ENCODE measurements around the gene SYK.
"Not testable (repeated sequence)": the region's sequence is repeated elsewhere in the genome, so short reads cannot be mapped to it uniquely, and the experiment has no call there.

SYK gene

DNA sequence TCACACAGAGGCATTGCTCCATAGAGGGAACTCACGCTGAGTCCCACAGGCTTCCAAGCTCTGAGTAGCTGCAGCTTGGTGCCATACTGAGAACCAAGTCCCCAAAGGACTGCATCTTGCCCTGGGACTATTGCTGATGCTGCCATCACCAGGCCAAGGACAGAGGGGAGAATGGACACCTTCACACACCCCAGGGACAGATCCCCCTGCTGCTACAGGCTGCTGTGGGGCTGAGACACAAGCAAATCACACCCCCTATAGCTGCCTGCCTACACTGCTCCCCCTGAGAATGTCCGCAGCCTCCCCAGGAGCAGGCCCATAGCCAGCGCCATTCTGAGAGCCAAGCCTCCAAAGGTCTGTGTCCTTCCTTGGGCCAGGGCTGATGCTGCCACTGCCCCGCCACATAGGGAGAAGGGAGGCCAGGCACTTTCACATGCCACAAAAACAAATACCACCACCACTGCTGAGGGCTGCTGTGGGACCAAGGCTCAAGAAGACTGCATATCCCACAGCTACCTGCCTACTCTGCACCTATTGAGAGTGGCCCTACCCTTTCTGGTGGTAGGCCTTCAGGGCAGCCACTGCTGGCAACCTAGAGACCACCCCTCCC, 81.5 kb downstream of the SYK start:
- DNase-seq (ENCODE audit: low read depth) = no peak

DNA sequence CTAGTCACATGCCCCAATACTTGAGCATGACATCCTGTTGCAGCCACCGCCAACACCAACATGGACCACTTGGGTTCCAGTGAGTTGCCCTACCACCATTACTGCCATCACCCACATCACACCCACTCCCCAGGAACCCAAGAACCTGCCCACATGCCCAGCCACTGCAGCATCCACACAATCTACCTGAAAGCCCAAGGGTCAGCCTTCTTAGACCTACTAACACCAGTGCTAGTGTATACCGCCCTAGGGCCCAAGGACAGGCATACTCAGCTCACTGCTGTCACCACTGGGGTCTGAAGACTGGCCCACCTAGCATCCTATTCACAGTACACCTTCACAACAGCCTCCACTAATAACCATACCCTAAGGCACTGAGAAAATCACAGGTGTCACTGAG, 82.0 kb downstream of the SYK start:
- Histone ChIP-seq H3K27me3 (replicated peaks; ENCODE audit: control insufficient read depth, insufficient read depth, low read length) (peaks cover 27% of the 10 kb centered on the region), H3K4me1 (ENCODE audit: control insufficient read depth, insufficient read depth, low read length) (no peaks in the 10 kb centered on the region), H3K36me3 (ENCODE audit: control insufficient read depth, insufficient read depth, low read length, severe bottlenecking) (no peaks in the 10 kb centered on the region), H3K9me3 (ENCODE audit: control insufficient read depth, low read length) (peaks cover 6% of the 10 kb centered on the region), H3K9ac (ENCODE audit: low read length) (no peak overlapping the region), H3K4me3 (ENCODE audit: low read length) (no peak overlapping the region)
- DNase-seq (ENCODE audit: low read depth) = no peak

More for the DNA sequence above, 81.5 kb downstream of the SYK start:
- H3K4me3 ChIP-seq (ENCODE audit: low read length) = no peak overlapping the region
- H3K27me3 ChIP-seq (replicated peaks; ENCODE audit: control insufficient read depth, insufficient read depth, low read length) = peaks cover 24% of the 10 kb centered on the region
- H3K36me3 ChIP-seq (ENCODE audit: control insufficient read depth, insufficient read depth, low read length, severe bottlenecking) = no peaks in the 10 kb centered on the region
- H3K4me1 ChIP-seq (ENCODE audit: control insufficient read depth, insufficient read depth, low read length) = no peaks in the 10 kb centered on the region
- no peak overlapping the region for H3K9ac ChIP-seq (ENCODE audit: low read length)
- peaks cover 6% of the 10 kb centered on the region for H3K9me3 ChIP-seq (ENCODE audit: control insufficient read depth, low read length)

DNA sequence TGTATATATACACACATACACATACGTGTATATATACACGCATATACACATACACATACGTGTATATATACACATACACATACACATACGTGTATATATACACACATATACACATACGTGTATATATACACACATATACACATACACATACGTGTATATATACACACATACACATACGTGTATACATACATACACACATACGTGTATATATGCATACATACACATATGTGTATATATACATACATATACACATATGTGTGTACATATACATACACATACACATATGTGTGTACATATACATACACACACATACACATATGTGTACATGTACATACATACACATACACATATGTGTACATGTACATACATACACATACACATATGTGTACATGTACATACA, 82.6 kb downstream of the SYK start:
- H3K36me3 ChIP-seq (ENCODE audit: control insufficient read depth, insufficient read depth, low read length, severe bottlenecking) = no peaks in the 10 kb centered on the region
- H3K4me3 ChIP-seq (ENCODE audit: low read length) = no peak overlapping the region
- H3K9ac ChIP-seq (ENCODE audit: low read length) = no peak overlapping the region
- H3K4me1 ChIP-seq (ENCODE audit: control insufficient read depth, insufficient read depth, low read length) = no peaks in the 10 kb centered on the region
- H3K27me3 ChIP-seq (replicated peaks; ENCODE audit: control insufficient read depth, insufficient read depth, low read length) = peaks cover 32% of the 10 kb centered on the region
- no peak for DNase-seq (ENCODE audit: low read depth)
- peaks cover 6% of the 10 kb centered on the region for H3K9me3 ChIP-seq (ENCODE audit: control insufficient read depth, low read length)

DNA sequence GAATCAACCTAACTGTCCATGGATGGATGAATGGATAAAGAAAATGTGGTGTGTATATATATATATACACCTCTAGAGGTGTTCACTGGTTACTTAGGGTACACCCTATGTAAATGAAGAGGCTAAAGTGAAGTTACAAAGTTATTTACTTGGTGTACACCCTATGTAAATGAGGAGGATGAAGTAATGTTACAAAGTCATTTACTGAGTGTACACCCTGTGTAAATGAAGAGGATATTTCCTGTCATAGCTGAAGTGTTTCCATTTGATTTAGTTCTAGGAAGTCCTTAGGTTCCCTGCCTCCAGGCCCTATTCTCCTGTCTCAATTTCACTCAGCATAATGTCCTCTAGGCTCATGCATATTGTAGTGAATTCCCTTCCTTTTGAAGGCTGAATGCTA, 85.2 kb downstream of the SYK start:
- peaks cover 37% of the 10 kb centered on the region for H3K27me3 ChIP-seq (replicated peaks; ENCODE audit: control insufficient read depth, insufficient read depth, low read length)
- H3K4me3 ChIP-seq (ENCODE audit: low read length); H3K36me3 ChIP-seq (ENCODE audit: control insufficient read depth, insufficient read depth, low read length, severe bottlenecking); DNase-seq (ENCODE audit: low read depth); H3K4me1 ChIP-seq (ENCODE audit: control insufficient read depth, insufficient read depth, low read length); H3K9me3 ChIP-seq (ENCODE audit: control insufficient read depth, low read length); H3K9ac ChIP-seq (ENCODE audit: low read length): not testable (repeated sequence)

DNA sequence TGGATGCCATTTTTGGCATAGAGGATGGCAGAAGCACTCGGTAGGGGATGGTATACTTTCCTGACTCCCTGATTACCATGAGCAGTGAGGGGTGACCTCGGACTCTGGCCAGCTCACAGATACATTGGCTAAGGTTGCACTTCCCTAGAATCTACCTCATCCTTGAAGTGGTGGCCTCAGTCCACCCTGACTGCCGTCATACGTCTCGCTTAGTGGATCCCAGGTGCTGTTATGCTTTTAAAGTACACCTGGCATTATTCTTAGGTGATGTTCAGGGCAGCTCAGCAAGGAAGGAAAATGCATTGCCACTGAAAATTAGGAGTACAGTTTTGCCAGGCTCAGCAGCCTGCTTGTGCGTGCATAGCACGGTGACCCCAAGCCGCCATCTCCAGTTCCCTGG, 87.3 kb downstream of the SYK start:
- Histone ChIP-seq H3K4me3 (ENCODE audit: low read length) (no peak overlapping the region), H3K36me3 (ENCODE audit: control insufficient read depth, insufficient read depth, low read length, severe bottlenecking) (no peaks in the 10 kb centered on the region), H3K4me1 (ENCODE audit: control insufficient read depth, insufficient read depth, low read length) (no peaks in the 10 kb centered on the region), H3K9me3 (ENCODE audit: control insufficient read depth, low read length) (peaks cover 6% of the 10 kb centered on the region), H3K9ac (ENCODE audit: low read length) (no peak overlapping the region), H3K27me3 (replicated peaks; ENCODE audit: control insufficient read depth, insufficient read depth, low read length) (peaks cover 34% of the 10 kb centered on the region)
- no peak for DNase-seq (ENCODE audit: low read depth)

DNA sequence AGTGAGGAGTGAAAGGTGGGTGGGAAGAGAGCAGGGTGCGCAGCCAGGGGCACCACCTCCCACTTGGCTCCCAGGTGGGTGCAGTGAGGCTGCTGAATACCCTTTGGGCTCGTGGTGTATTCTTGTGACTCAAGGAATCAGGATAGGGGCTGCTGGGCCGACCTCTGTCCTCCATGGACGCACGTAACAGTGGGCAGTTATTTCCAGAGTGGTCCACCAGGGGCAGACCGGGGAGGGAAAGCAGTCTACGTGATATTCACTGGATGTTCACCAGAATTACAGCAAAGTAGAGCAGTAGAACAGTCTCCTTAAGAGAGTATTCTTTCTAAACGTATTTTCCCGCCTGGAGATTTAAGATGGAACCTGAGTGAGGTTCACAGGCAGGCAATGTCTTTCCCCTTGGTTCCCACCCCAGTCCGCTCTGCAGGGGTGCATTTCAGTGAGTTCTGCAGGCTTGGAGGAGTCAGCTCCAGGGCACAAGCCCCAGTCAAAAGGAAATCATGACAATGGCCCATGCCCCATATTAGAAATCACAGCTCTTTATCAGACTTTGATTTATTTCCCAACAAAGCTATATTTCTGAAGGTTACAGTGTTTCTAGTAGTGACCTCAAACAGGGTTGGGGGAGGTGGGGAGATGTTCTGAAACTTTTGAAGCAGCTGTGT, 88.7 kb downstream of the SYK start:
- Histone ChIP-seq H3K9me3 (ENCODE audit: control insufficient read depth, low read length) (peaks cover 6% of the 10 kb centered on the region), H3K36me3 (ENCODE audit: control insufficient read depth, insufficient read depth, low read length, severe bottlenecking) (no peaks in the 10 kb centered on the region), H3K9ac (ENCODE audit: low read length) (no peak overlapping the region), H3K4me3 (ENCODE audit: low read length) (no peak overlapping the region), H3K4me1 (ENCODE audit: control insufficient read depth, insufficient read depth, low read length) (no peaks in the 10 kb centered on the region), H3K27me3 (replicated peaks; ENCODE audit: control insufficient read depth, insufficient read depth, low read length) (peaks cover 34% of the 10 kb centered on the region)
- no peak for DNase-seq (ENCODE audit: low read depth)

DNA sequence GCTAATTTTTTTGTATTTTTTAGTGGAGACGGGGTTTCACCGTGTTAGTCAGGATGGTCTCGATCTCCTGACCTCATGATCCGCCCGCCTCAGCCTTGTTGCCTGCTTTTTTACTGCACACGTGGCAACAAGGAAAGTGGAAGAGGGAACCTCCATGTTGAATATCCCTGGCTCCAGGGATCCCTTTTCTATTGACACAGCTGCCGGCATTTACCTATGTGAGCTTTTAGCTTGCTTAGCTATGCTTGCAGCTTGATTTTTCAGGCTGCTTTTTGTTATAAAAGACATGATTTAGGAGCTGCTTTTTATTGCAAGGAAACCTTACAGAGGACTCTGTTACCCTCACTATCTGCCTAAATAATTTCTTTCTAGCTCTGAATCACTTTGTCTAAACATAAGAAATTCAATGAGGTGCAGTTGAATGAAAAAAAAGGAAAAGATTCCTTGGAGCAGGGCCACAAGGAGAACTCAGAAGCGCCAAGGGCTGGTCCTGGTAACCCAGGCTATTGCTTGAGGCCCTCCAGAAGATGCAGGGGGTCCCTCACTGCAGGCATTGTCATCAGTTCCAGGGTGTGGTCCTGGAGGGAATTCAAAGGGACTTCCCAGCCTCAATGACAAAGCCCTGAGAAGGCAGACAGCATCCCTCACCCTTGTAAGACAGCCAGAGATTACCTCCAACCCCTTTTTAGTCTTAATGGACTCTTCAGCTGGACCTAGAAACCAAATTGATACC, 89.9 kb downstream of the SYK start:
- Histone ChIP-seq H3K4me1 (ENCODE audit: control insufficient read depth, insufficient read depth, low read length) (no peaks in the 10 kb centered on the region), H3K36me3 (ENCODE audit: control insufficient read depth, insufficient read depth, low read length, severe bottlenecking) (no peaks in the 10 kb centered on the region), H3K4me3 (ENCODE audit: low read length) (no peak overlapping the region), H3K27me3 (replicated peaks; ENCODE audit: control insufficient read depth, insufficient read depth, low read length) (peaks cover 34% of the 10 kb centered on the region), H3K9ac (ENCODE audit: low read length) (no peak overlapping the region), H3K9me3 (ENCODE audit: control insufficient read depth, low read length) (no peaks in the 10 kb centered on the region)
- DNase-seq (ENCODE audit: low read depth) = no peak

DNA sequence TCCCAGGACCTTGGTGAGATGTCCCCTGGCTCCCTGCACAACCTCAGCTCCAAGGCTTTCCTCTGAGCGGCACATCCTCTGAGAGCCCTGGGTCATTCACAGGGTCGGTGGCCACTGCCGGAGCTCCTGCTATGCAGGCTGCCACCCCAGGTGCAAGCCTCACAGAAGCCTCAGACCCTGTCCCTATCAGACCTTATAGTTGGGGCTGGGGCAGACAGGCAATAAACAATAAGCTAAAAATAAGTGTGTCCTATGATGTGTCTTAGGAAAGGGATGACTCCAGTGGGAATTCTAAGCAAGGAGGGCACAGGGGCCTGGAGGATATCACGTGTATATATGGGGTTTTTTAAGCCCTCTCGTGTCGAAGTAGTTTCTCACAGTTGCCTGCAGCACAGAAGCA, 91.3 kb downstream of the SYK start:
- Histone ChIP-seq H3K4me3 (ENCODE audit: low read length) (no peak overlapping the region), H3K4me1 (ENCODE audit: control insufficient read depth, insufficient read depth, low read length) (no peaks in the 10 kb centered on the region), H3K27me3 (replicated peaks; ENCODE audit: control insufficient read depth, insufficient read depth, low read length) (peaks cover 34% of the 10 kb centered on the region), H3K36me3 (ENCODE audit: control insufficient read depth, insufficient read depth, low read length, severe bottlenecking) (no peaks in the 10 kb centered on the region), H3K9ac (ENCODE audit: low read length) (no peak overlapping the region), H3K9me3 (ENCODE audit: control insufficient read depth, low read length) (no peaks in the 10 kb centered on the region)
- DNase-seq (ENCODE audit: low read depth) = no peak

DNA sequence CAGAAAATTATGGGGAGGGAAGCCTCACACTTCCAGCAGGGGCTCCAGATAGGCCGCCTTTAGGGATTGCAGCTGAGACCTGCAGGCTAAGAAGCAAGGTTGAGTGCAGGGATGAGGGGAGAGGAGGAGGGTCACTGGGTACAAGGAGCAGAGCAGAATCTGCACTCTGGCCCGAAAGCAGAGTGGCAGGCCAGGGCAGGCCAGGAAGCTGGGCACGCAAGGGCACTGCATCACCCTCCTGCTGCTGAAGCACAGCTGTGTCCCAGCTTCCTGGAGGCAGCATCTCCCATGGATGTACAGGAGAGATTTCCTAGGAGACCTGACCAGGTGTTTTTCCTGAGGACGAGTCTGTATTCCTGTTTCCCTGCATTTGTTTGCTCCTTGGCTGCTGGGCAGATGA, 92.1 kb downstream of the SYK start:
- no peaks in the 10 kb centered on the region for H3K36me3 ChIP-seq (ENCODE audit: control insufficient read depth, insufficient read depth, low read length, severe bottlenecking)
- peaks cover 26% of the 10 kb centered on the region for H3K27me3 ChIP-seq (replicated peaks; ENCODE audit: control insufficient read depth, insufficient read depth, low read length)
- DNase-seq (ENCODE audit: low read depth) = no peak
- no peaks in the 10 kb centered on the region for H3K9me3 ChIP-seq (ENCODE audit: control insufficient read depth, low read length)
- H3K9ac ChIP-seq (ENCODE audit: low read length) = no peak overlapping the region
- H3K4me3 ChIP-seq (ENCODE audit: low read length) = no peak overlapping the region
- no peaks in the 10 kb centered on the region for H3K4me1 ChIP-seq (ENCODE audit: control insufficient read depth, insufficient read depth, low read length)

DNA sequence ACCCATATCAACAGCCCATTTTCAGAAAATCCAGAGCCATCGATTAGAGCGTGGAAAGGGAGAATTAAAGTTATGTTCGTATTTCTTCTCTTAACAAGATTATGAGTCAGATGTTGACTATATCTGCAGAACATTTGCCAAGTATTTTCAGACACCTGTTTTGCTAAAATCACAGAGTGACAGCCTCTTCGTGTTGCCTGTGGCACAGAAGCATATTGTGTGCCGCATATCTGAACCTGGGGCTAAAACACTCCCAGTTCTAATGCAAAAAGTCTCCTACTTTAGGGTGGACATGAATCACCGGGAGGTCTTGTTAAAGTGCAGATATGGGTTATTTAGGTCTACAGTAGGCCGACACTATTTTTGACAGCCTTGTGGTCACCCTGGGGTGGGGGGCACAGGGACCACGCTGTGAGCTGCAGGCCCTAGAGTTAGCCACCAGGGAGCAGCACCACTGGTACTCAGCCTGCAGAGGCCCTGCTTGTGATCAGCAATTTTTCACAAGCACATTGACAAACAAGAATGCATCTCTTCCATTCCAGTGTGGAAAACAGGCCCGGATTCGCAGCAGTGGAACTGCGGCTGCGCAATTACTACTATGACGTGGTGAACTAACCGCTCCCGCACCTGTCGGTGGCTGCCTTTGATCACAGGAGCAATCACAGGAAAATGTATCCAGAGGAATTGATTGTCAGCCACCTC, 93.5 kb downstream of the SYK start:
- H3K4me3 ChIP-seq (ENCODE audit: low read length) = no peak overlapping the region
- no peaks in the 10 kb centered on the region for H3K9me3 ChIP-seq (ENCODE audit: control insufficient read depth, low read length)
- peaks cover 11% of the 10 kb centered on the region for H3K27me3 ChIP-seq (replicated peaks; ENCODE audit: control insufficient read depth, insufficient read depth, low read length)
- peak; percentile 30 for DNase-seq (ENCODE audit: low read depth)
- no peak overlapping the region for H3K9ac ChIP-seq (ENCODE audit: low read length)
- H3K4me1 ChIP-seq (ENCODE audit: control insufficient read depth, insufficient read depth, low read length) = no peaks in the 10 kb centered on the region
- H3K36me3 ChIP-seq (ENCODE audit: control insufficient read depth, insufficient read depth, low read length, severe bottlenecking) = no peaks in the 10 kb centered on the region

DNA sequence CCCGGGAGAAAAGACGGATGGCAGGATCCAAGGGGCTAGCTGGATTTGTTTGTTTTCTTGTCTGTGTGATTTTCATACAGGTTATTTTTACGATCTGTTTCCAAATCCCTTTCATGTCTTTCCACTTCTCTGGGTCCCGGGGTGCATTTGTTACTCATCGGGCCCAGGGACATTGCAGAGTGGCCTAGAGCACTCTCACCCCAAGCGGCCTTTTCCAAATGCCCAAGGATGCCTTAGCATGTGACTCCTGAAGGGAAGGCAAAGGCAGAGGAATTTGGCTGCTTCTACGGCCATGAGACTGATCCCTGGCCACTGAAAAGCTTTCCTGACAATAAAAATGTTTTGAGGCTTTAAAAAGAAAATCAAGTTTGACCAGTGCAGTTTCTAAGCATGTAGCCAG, 94.2 kb downstream of the SYK start:
- Histone ChIP-seq H3K4me1 (ENCODE audit: control insufficient read depth, insufficient read depth, low read length) (peaks cover 2% of the 10 kb centered on the region), H3K9me3 (ENCODE audit: control insufficient read depth, low read length) (no peaks in the 10 kb centered on the region), H3K9ac (ENCODE audit: low read length) (no peak overlapping the region), H3K36me3 (ENCODE audit: control insufficient read depth, insufficient read depth, low read length, severe bottlenecking) (no peaks in the 10 kb centered on the region), H3K4me3 (ENCODE audit: low read length) (no peak overlapping the region), H3K27me3 (replicated peaks; ENCODE audit: control insufficient read depth, insufficient read depth, low read length) (peaks cover 7% of the 10 kb centered on the region)
- no peak for DNase-seq (ENCODE audit: low read depth)

Measured in adipocyte (in vitro differentiated cells).